HUES48 (cell line): ENCODE results near the gene USP47.

Experiments
- H3K27ac ChIP-seq: one replicate; pipeline ENCODE4 v1.7.0; 2013; ENCODE audit warnings: low read depth, low read length, inconsistent platforms
- H3K27me3 ChIP-seq: 2 replicates; pipeline ENCODE4 v1.6.1; 2013; ENCODE audit warnings: mild to moderate bottlenecking, low read length; ENCODE audit not compliant: control insufficient read depth, insufficient read depth
- H3K36me3 ChIP-seq: 2 replicates; pipeline ENCODE4 v1.6.1; 2013; ENCODE audit warnings: low read length; ENCODE audit not compliant: control insufficient read depth, insufficient read depth
- H3K4me1 ChIP-seq: 2 replicates; pipeline ENCODE4 v1.6.1; 2013; ENCODE audit warnings: mild to moderate bottlenecking, low read length; ENCODE audit not compliant: control insufficient read depth, insufficient read depth
- H3K4me3 ChIP-seq: 2 replicates; pipeline ENCODE4 v1.5.1; 2013; ENCODE audit warnings: mild to moderate bottlenecking, low read depth, low read length
- H3K9ac ChIP-seq: 2 replicates; pipeline ENCODE4 v1.6.1; 2013; ENCODE audit warnings: mild to moderate bottlenecking, low read depth, low read length, moderate library complexity
- H3K9me3 ChIP-seq: 2 replicates; pipeline ENCODE4 v1.6.1; 2013; ENCODE audit warnings: low read length; ENCODE audit not compliant: control insufficient read depth, insufficient read depth

USP47 gene

GRCh38 chr11:11992257-11993212 lies 150.8 kb downstream of the USP47 start:
- no peak overlapping the region for H3K27ac ChIP-seq
- H3K27me3 ChIP-seq, result no peaks in the 10 kb centered on the region
- no peak overlapping the region for H3K9ac ChIP-seq
- no peaks in the 10 kb centered on the region; the same call in 1 of the 2 replicates for H3K4me1 ChIP-seq
- no peak overlapping the region for H3K4me3 ChIP-seq
- H3K36me3 ChIP-seq, result peaks cover 6% of the 10 kb centered on the region; the same call in 1 of the 2 replicates
- H3K9me3 ChIP-seq, result no peaks in the 10 kb centered on the region

GRCh38 chr11:11993839-11994238 lies 152.1 kb downstream of the USP47 start:
- H3K36me3 ChIP-seq, result peaks cover 13% of the 10 kb centered on the region; the same call in 1 of the 2 replicates
- no peak overlapping the region for H3K4me3 ChIP-seq
- H3K27ac ChIP-seq, result peak overlapping the region; percentile 24
- H3K27me3 ChIP-seq, result no peaks in the 10 kb centered on the region
- H3K9ac ChIP-seq, result no peak overlapping the region
- H3K9me3 ChIP-seq, result no peaks in the 10 kb centered on the region
- H3K4me1 ChIP-seq, result no peaks in the 10 kb centered on the region; the same call in 1 of the 2 replicates

DNA sequence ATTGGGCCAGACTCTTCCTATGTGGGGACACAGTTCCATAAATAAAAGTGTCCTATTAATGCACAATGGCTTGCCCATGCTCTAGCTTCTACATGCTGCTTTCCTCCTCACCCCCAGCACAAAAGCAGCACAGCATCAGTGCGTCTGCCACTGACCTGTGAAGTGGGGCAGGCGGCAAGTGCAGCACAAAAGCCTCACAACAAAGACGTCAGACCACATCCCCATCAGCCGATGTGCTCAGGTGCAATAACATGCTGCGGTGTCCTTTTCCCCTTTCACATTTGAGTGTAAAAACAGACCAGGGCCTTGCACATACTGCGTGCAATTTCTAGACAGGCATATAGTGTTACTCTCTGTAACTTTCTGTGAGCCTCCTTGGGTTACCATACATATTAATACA lies 153.8 kb downstream of the USP47 start:
- Histone ChIP-seq H3K27ac (no peak overlapping the region), H3K4me1 (no peaks in the 10 kb centered on the region; the same call in 1 of the 2 replicates), H3K9ac (no peak overlapping the region), H3K9me3 (no peaks in the 10 kb centered on the region), H3K36me3 (peaks cover 13% of the 10 kb centered on the region; the same call in 1 of the 2 replicates), H3K27me3 (no peaks in the 10 kb centered on the region), H3K4me3 (no peak overlapping the region)

- H3K27ac ChIP-seq, result no peak overlapping the region
- H3K4me1 ChIP-seq, result no peaks in the 10 kb centered on the region; the same call in 1 of the 2 replicates
- H3K36me3 ChIP-seq, result peaks cover 22% of the 10 kb centered on the region
- no peaks in the 10 kb centered on the region for H3K27me3 ChIP-seq
- no peak overlapping the region for H3K9ac ChIP-seq
- no peaks in the 10 kb centered on the region for H3K9me3 ChIP-seq
- no peak overlapping the region for H3K4me3 ChIP-seq
These were observed 154.7 kb downstream of the USP47 start for GRCh38 chr11:11996321-11997048.

GRCh38 chr11:11997049-11997322 lies 155.2 kb downstream of the USP47 start:
- Histone ChIP-seq H3K4me3 (no peak overlapping the region), H3K27ac (no peak overlapping the region), H3K9ac (no peak overlapping the region), H3K36me3 (peaks cover 27% of the 10 kb centered on the region), H3K27me3 (no peaks in the 10 kb centered on the region), H3K4me1 (no peaks in the 10 kb centered on the region; the same call in 1 of the 2 replicates), H3K9me3 (no peaks in the 10 kb centered on the region)

GRCh38 chr11:11998091-11998781 lies 156.5 kb downstream of the USP47 start:
- no peaks in the 10 kb centered on the region for H3K9me3 ChIP-seq
- H3K27ac ChIP-seq, result no peak overlapping the region
- no peak overlapping the region for H3K9ac ChIP-seq
- peaks cover 36% of the 10 kb centered on the region for H3K36me3 ChIP-seq
- no peaks in the 10 kb centered on the region for H3K4me1 ChIP-seq
- no peaks in the 10 kb centered on the region for H3K27me3 ChIP-seq
- H3K4me3 ChIP-seq, result no peak overlapping the region

DNA sequence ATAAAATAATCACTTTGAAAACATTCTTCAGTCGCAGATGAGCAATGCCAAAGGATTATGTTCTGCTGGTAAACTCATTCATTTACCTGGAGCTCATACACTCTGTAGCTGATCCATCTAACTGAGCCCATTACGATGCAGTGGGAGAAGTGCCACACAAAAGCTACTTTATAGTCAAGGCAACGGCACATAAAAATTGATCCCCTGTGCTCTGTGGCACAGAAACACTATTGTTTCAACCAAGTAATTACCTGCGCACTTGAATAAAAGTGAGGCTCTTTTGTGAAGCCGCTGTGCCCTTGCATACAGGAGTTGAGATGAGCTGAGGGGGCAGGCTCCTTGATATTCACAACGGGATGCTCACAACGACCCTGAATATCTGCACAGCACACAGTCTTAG lies 159.4 kb downstream of the USP47 start:
- Histone ChIP-seq H3K36me3 (peaks cover 36% of the 10 kb centered on the region), H3K4me1 (no peaks in the 10 kb centered on the region), H3K4me3 (no peak overlapping the region)

DNA sequence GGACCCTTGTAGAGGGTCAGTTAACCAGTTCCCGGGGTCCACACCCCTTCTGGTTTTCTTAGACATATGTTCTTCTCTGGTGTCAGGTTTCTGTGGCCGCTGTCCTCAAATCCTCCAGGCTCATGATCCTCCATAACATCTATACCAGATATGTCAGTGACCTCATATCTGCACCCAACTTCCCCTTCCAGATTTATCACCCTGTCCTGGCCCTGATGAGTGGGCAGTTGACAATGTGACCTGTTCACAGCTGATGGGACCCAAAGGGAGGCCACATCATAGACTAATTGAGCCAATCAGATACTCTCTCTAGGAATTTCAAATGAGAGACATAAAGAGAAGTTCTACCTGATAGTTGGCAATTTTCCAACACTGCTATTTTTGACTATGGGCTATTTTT lies 161.6 kb downstream of the USP47 start:
- H3K27me3 ChIP-seq, result peaks cover 11% of the 10 kb centered on the region
- no peak overlapping the region for H3K27ac ChIP-seq
- H3K4me3 ChIP-seq, result no peak overlapping the region
- H3K9ac ChIP-seq, result no peak overlapping the region
- H3K36me3 ChIP-seq, result peaks cover 25% of the 10 kb centered on the region
- no peaks in the 10 kb centered on the region for H3K9me3 ChIP-seq
- peaks cover 5% of the 10 kb centered on the region; the same call in 1 of the 2 replicates for H3K4me1 ChIP-seq

More for the DNA sequence above, 159.4 kb downstream of the USP47 start:
- no peaks in the 10 kb centered on the region for H3K9me3 ChIP-seq
- no peak overlapping the region for H3K9ac ChIP-seq
- H3K27me3 ChIP-seq, result no peaks in the 10 kb centered on the region
- no peak overlapping the region for H3K27ac ChIP-seq

DNA sequence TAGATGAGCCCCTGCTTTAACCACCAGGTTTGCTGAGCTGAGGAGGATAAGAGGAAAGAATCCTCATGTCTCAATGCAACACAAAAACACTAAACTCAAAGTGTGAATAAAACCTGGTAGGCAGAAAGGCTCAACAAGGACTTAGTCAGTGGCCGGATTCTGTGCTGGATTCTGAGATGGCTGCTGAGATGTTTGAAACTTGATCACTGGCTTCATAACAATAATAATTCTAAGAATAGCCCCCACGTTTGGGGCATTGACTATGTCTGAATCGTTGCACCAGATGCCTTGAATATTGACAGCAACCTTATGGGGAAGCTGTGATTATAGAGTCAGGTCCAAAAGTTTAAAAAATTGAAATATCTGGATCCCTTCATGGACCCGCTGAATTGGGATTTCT lies 162.0 kb downstream of the USP47 start:
- H3K9me3 ChIP-seq, result no peaks in the 10 kb centered on the region
- peaks cover 22% of the 10 kb centered on the region for H3K36me3 ChIP-seq

GRCh38 chr11:12005061-12005460 lies 163.3 kb downstream of the USP47 start:
- H3K9ac ChIP-seq, result no peak overlapping the region

More for the DNA sequence above, 162.0 kb downstream of the USP47 start:
- Histone ChIP-seq H3K4me3 (no peak overlapping the region), H3K9ac (no peak overlapping the region), H3K27me3 (peaks cover 11% of the 10 kb centered on the region), H3K4me1 (peaks cover 5% of the 10 kb centered on the region; the same call in 1 of the 2 replicates), H3K27ac (no peak overlapping the region)

More at GRCh38 chr11:12005061-12005460, 163.3 kb downstream of the USP47 start:
- H3K27me3 ChIP-seq, result peaks cover 18% of the 10 kb centered on the region
- H3K9me3 ChIP-seq, result no peaks in the 10 kb centered on the region
- H3K27ac ChIP-seq, result no peak overlapping the region
- peaks cover 22% of the 10 kb centered on the region for H3K36me3 ChIP-seq
- peaks cover 12% of the 10 kb centered on the region; the same call in 1 of the 2 replicates for H3K4me1 ChIP-seq
- H3K4me3 ChIP-seq, result no peak overlapping the region
